SK-N-SH (cell line): ENCODE data around the gene GPD1L. TPM values are rescaled to one million over a fixed set of nuclear protein-coding genes. Genes with fewer than 3 reads are reported as not detected.

ENCODE experiments used
- CTCF ChIA-PET: fragments of 300-600, 350-600 bp; formaldehyde crosslinking; extraction: SDS; loops from one replicate; lab custom pipeline; 2021; lab: Yijun Ruan, JAX
- POLR2A ChIA-PET: fragments of 350-600 bp; sonication (Branson Sonifier 250); formaldehyde crosslinking; extraction: SDS; loops from one replicate; lab custom pipeline; 2020; ENCODE audit warnings: antibody characterized with exemption, inconsistent platforms; lab: Yijun Ruan, JAX
- DNase-seq: peaks from one replicate; pipeline ENCODE4 v3.0.0; 2012
- H2AFZ ChIP-seq: fragments of 200-600 bp; sonication (generic); 2 replicates; pipeline ENCODE4 v1.8.1; 2016; ENCODE audit warnings: antibody characterized with exemption, mild to moderate bottlenecking, low read depth
- H3F3A ChIP-seq: fragments of 200-600 bp; sonication (generic); replicated peaks from 2 replicates; pipeline ENCODE3; 2016; ENCODE audit warnings: antibody characterized with exemption, mild to moderate bottlenecking; ENCODE audit not compliant: insufficient read depth
- H3K27ac ChIP-seq, 2 experiments: fragments of 200-500 bp in 1 of 2; fragments of 200-600 bp in 1 of 2; sonication (Bioruptor generic) in 1 of 2; sonication (generic), shearing (Covaris generic) in 1 of 2; 2 replicates each; pipeline versions ENCODE4 v1.5.1 to v1.6.1; 2014 to 2016; ENCODE audit warnings: low read depth in 2 of 2, inconsistent platforms in 1 of 2, low read length in 1 of 2, mild to moderate bottlenecking in 1 of 2, mixed read lengths in 1 of 2
- H3K27me3 ChIP-seq: fragments of 200-600 bp; sonication (generic), shearing (Covaris generic); 2 replicates; pipeline ENCODE4 v1.6.1; 2016; ENCODE audit warnings: mixed run types; ENCODE audit not compliant: insufficient read depth
- H3K36me3 ChIP-seq, 2 experiments: fragments of 200-500 bp in 1 of 2; fragments of 200-600 bp in 1 of 2; sonication (Bioruptor generic) in 1 of 2; sonication (generic) in 1 of 2; replicated peaks in 1 of 2; 2 replicates each; pipeline versions ENCODE3 to v1.5.1; 2014 to 2016; ENCODE audit warnings: low read length in 1 of 2, mild to moderate bottlenecking in 1 of 2; ENCODE audit not compliant: insufficient read depth in 2 of 2, control insufficient read depth in 1 of 2
- H3K4me1 ChIP-seq, 2 experiments: fragments of 200-500 bp in 1 of 2; fragments of 200-600 bp in 1 of 2; sonication (Bioruptor generic) in 1 of 2; sonication (generic), shearing (Covaris generic) in 1 of 2; 2 replicates each; pipeline versions ENCODE4 v1.5.1 to v1.6.1; 2014 to 2016; ENCODE audit warnings: low read depth in 1 of 2, low read length in 1 of 2, mixed run types in 1 of 2; ENCODE audit not compliant: insufficient read depth in 2 of 2, control insufficient read depth in 1 of 2
- H3K4me2 ChIP-seq: fragments of 200-600 bp; sonication (generic), shearing (Covaris generic); 2 replicates; pipeline ENCODE4 v1.6.1; 2017; ENCODE audit warnings: mixed run types
- H3K4me3 ChIP-seq, 2 experiments: fragments of 200-500 bp in 1 of 2; fragments of 200-600 bp in 1 of 2; sonication (Bioruptor generic) in 1 of 2; sonication (generic), shearing (Covaris generic) in 1 of 2; 2 replicates each; pipeline versions ENCODE4 v1.5.1 to v1.8.1; 2014 to 2016; ENCODE audit warnings: low read depth in 2 of 2, inconsistent platforms in 1 of 2, low read length in 1 of 2, mild to moderate bottlenecking in 1 of 2, mixed read lengths in 1 of 2, moderate library complexity in 1 of 2
- H3K79me2 ChIP-seq: fragments of 200-600 bp; sonication (generic); 2 replicates; pipeline ENCODE4 v1.8.1; 2017; ENCODE audit warnings: mild to moderate bottlenecking; ENCODE audit not compliant: insufficient read depth
- H3K9ac ChIP-seq: fragments of 200-600 bp; sonication (generic); 2 replicates; pipeline ENCODE4 v1.6.1; 2017; ENCODE audit warnings: mixed run types
- H3K9me2 ChIP-seq: fragments of 200-600 bp; sonication (generic); 2 replicates; pipeline ENCODE4 v1.6.1; 2017; ENCODE audit warnings: mixed run types
- H3K9me3 ChIP-seq: fragments of 200-600 bp; sonication (generic); 2 replicates; pipeline ENCODE4 v1.6.1; 2017; ENCODE audit warnings: mixed run types, mild to moderate bottlenecking, moderate library complexity
- H4K20me1 ChIP-seq: fragments of 200-600 bp; sonication (generic); 2 replicates; pipeline ENCODE4 v1.6.1; 2017; ENCODE audit warnings: mild to moderate bottlenecking, mixed run types; ENCODE audit not compliant: insufficient read depth
- ELF1 ChIP-seq: IDR thresholded peaks from 2 replicates; pipeline ENCODE4 v1.4.0; 2012
- EZH2phosphoT487 ChIP-seq: fragments of 200-600 bp; sonication (generic); IDR thresholded peaks from 2 replicates; pipeline ENCODE4 v1.6.1; 2017; ENCODE audit warnings: low read depth, mixed run types, mild to moderate bottlenecking, antibody characterized with exemption, moderate library complexity, borderline replicate concordance
- MEF2A ChIP-seq: IDR thresholded peaks from 2 replicates; pipeline ENCODE4 v1.4.0; 2012; ENCODE audit warnings: low read depth, borderline replicate concordance
- MXI1 ChIP-seq: IDR thresholded peaks from 2 replicates; pipeline ENCODE4 v1.6.1; 2012; ENCODE audit warnings: mild to moderate bottlenecking, low read depth, low read length, improper control_type of control experiment
- NRF1 ChIP-seq: IDR thresholded peaks from 2 replicates; pipeline ENCODE4 v1.6.1; 2012; ENCODE audit warnings: low read depth, mild to moderate bottlenecking, low read length
- RAD21 ChIP-seq: IDR thresholded peaks from 2 replicates; pipeline ENCODE4 v1.6.1; 2012; ENCODE audit warnings: mild to moderate bottlenecking, low read length
- RCOR1 ChIP-seq: fragments of 150-350 bp; IDR thresholded peaks from 2 replicates; pipeline ENCODE4 v1.6.1; 2017; ENCODE audit warnings: antibody characterized with exemption, low read length
- RFX5 ChIP-seq: IDR thresholded peaks from 2 replicates; pipeline ENCODE4 v1.6.1; 2012; ENCODE audit warnings: mild to moderate bottlenecking, improper control_type of control experiment, low read length
- SIN3A ChIP-seq: IDR thresholded peaks from 2 replicates; pipeline ENCODE4 v1.6.1; 2012; ENCODE audit warnings: low read depth, mild to moderate bottlenecking, low read length, moderate library complexity, borderline replicate concordance
- SMC3 ChIP-seq: IDR thresholded peaks from 2 replicates; pipeline ENCODE4 v1.6.1; 2012; ENCODE audit warnings: low read depth, low read length, improper control_type of control experiment
- TCF12 ChIP-seq: IDR thresholded peaks from 2 replicates; pipeline ENCODE4 v1.4.0; 2012
- TEAD4 ChIP-seq: IDR thresholded peaks from 2 replicates; pipeline ENCODE4 v1.4.0; 2012; ENCODE audit warnings: mild to moderate bottlenecking, borderline replicate concordance; ENCODE audit not compliant: insufficient read depth
- YY1 ChIP-seq: IDR thresholded peaks from 2 replicates; pipeline ENCODE4 v1.4.0; 2012; ENCODE audit warnings: low read depth, mild to moderate bottlenecking
- WGBS: methylation state at CpG from one replicate; pipeline ENCODE4 v1.1.6; 2017; ENCODE audit warnings: low lambda C conversion rate; 5-methylcytosine and 5-hydroxymethylcytosine counted together
- polyA plus RNA-seq, 3 experiments: library from polyadenylated mRNA; depleted of rRNA; stranded (reverse); fragments of >200 nt; gene quantifications; 2 replicates each; pipeline ENCODE4 v1.2.3, GENCODE V29; 2012
- TF ChIP-seq, protein P1 (sequence below): fragments of 150-350 bp; IDR thresholded peaks from 2 replicates; pipeline ENCODE4 v1.6.1; 2017; ENCODE audit warnings: antibody characterized with exemption, low read length, low read depth, borderline replicate concordance
- TF ChIP-seq, protein P2 (sequence below): IDR thresholded peaks from 2 replicates; pipeline ENCODE4 v1.4.0; 2012; ENCODE audit warnings: low read depth
- TF ChIP-seq, protein P3 (sequence below): IDR thresholded peaks from 2 replicates; pipeline ENCODE4 v1.4.0; 2012; ENCODE audit warnings: low read depth, borderline replicate concordance
- TF ChIP-seq, protein P4 (sequence below): fragments of 150-350 bp; IDR thresholded peaks from 2 replicates; pipeline ENCODE4 v1.6.1; 2016; ENCODE audit warnings: mild to moderate bottlenecking, low read depth, low read length
- TF ChIP-seq, protein P5 (sequence below): IDR thresholded peaks from 2 replicates; pipeline ENCODE4 v1.6.1; 2012; ENCODE audit warnings: mild to moderate bottlenecking, low read depth, low read length, moderate library complexity

The GPD1L gene
- polyA plus RNA-seq, 1 of the 3 experiments (the other 2 are of a cell fraction): 6.1 TPM

DNA sequence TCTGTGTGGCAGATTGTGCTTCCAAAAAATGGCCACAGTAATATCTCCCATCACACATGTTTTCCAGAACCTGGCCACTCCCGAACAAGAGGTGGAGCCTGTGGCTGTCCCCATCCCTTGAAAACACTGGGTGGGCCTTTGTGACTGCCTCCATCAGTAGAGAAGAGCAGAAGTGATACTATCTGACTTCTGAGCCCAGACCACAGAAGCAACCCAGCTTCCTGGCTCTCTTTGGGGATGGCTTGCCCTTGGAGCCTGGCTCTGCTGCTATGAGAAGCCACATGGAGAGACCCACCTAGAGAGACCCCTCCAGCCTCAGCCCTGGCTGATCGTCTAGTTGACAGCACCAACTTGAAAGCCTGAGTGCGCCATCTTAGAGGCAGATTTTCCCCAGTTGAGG lies 92.3 kb downstream of the GPD1L start:
- WGBS: 13% methylated on average over 1 of the region's 3 CpGs
- H3K9me2 ChIP-seq: no peaks in the 10 kb centered on the region
- no peaks in the 10 kb centered on the region for H4K20me1 ChIP-seq
- no peak overlapping the region for H2AFZ ChIP-seq
- H3K27me3 ChIP-seq: peaks cover 9% of the 10 kb centered on the region; the same call in 1 of the 2 replicates
- no peaks in the 10 kb centered on the region for H3F3A ChIP-seq
- ChIA-PET POLR2A (no interaction called here), CTCF (interaction anchor here (1.0 kb wide), 1 partner anchor 54 kb away, joined by 3 read pairs; no protein-coding TSS in a partner anchor)
- H3K36me3 ChIP-seq: no peaks in the 10 kb centered on the region
- no peak overlapping the region for H3K9ac ChIP-seq
- no peak overlapping the region for H3K4me3 ChIP-seq
- H3K9me3 ChIP-seq: no peaks in the 10 kb centered on the region
- H3K27ac ChIP-seq: no peak overlapping the region
- peaks cover under 1 to 5% of the 10 kb centered on the region in 2 experiments; a peak in 2 of 4 replicates for H3K4me1 ChIP-seq
- H3K79me2 ChIP-seq: no peaks in the 10 kb centered on the region
- H3K4me2 ChIP-seq: no peak overlapping the region
- DNase-seq: no peak
- TF ChIP-seq, protein P1, sequence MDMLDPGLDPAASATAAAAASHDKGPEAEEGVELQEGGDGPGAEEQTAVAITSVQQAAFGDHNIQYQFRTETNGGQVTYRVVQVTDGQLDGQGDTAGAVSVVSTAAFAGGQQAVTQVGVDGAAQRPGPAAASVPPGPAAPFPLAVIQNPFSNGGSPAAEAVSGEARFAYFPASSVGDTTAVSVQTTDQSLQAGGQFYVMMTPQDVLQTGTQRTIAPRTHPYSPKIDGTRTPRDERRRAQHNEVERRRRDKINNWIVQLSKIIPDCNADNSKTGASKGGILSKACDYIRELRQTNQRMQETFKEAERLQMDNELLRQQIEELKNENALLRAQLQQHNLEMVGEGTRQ: no peak
- no peak for TF ChIP-seq MEF2A
- no peak for TF ChIP-seq TEAD4
- TF ChIP-seq, protein P2, sequence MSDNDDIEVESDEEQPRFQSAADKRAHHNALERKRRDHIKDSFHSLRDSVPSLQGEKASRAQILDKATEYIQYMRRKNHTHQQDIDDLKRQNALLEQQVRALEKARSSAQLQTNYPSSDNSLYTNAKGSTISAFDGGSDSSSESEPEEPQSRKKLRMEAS: no peak
- TF ChIP-seq NRF1: no peak
- no peak for TF ChIP-seq RAD21
- TF ChIP-seq, protein P3, sequence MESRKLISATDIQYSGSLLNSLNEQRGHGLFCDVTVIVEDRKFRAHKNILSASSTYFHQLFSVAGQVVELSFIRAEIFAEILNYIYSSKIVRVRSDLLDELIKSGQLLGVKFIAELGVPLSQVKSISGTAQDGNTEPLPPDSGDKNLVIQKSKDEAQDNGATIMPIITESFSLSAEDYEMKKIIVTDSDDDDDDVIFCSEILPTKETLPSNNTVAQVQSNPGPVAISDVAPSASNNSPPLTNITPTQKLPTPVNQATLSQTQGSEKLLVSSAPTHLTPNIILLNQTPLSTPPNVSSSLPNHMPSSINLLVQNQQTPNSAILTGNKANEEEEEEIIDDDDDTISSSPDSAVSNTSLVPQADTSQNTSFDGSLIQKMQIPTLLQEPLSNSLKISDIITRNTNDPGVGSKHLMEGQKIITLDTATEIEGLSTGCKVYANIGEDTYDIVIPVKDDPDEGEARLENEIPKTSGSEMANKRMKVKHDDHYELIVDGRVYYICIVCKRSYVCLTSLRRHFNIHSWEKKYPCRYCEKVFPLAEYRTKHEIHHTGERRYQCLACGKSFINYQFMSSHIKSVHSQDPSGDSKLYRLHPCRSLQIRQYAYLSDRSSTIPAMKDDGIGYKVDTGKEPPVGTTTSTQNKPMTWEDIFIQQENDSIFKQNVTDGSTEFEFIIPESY: no peak
- TF ChIP-seq RFX5: no peak
- TF ChIP-seq TCF12: no peak
- no peak for TF ChIP-seq SMC3
- TF ChIP-seq, all 33 proteins: peak for 0

DNA sequence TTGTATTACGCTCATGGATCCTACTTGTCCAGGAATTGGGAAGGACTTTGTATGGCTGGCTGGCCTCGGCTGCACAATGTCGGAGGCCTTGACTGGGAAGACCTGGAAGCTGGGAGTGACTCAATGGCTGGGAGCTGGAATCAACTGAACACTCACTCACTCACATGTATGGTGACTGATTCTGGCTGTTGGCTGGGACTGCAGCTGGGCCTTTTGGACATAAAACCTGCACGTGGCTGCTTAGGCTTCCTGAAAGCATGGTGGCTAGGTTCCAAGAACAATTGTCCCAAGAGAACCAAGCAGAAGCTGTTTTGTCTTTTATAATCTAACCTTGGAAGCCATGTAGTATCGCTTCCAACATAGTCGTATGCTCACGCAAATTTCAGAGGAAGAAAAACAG lies 94.1 kb downstream of the GPD1L start:
- ChIA-PET POLR2A (no interaction called here), CTCF (interaction anchor here (1.0 to 1.3 kb wide), 3 partner anchors 23 to 96 kb away, joined by 3 to 5 read pairs (median 3); no protein-coding TSS in a partner anchor)
- Histone ChIP-seq H3K27ac (no peak overlapping the region), H2AFZ (no peak overlapping the region), H3K4me2 (no peak overlapping the region), H3K4me1 (peaks cover 0 to 8% of the 10 kb centered on the region in 2 experiments; a peak in 1 of 4 replicates), H3K4me3 (no peak overlapping the region), H3K9ac (no peak overlapping the region), H4K20me1 (no peaks in the 10 kb centered on the region), H3K36me3 (no peaks in the 10 kb centered on the region), H3K27me3 (peaks cover 9% of the 10 kb centered on the region; the same call in 1 of the 2 replicates), H3F3A (peaks cover 3% of the 10 kb centered on the region), H3K9me3 (no peaks in the 10 kb centered on the region), H3K79me2 (no peaks in the 10 kb centered on the region), H3K9me2 (no peaks in the 10 kb centered on the region)
- DNase-seq: no peak
- 74% methylated on average over 6 of the region's 7 CpGs for WGBS
- TF ChIP-seq EZH2phosphoT487: no peak
- no peak for TF ChIP-seq RFX5
- no peak for TF ChIP-seq SIN3A
- TF ChIP-seq YY1: no peak
- TF ChIP-seq RCOR1: no peak
- TF ChIP-seq, protein P4, sequence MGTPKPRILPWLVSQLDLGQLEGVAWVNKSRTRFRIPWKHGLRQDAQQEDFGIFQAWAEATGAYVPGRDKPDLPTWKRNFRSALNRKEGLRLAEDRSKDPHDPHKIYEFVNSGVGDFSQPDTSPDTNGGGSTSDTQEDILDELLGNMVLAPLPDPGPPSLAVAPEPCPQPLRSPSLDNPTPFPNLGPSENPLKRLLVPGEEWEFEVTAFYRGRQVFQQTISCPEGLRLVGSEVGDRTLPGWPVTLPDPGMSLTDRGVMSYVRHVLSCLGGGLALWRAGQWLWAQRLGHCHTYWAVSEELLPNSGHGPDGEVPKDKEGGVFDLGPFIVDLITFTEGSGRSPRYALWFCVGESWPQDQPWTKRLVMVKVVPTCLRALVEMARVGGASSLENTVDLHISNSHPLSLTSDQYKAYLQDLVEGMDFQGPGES: no peak
- TF ChIP-seq, protein P5, sequence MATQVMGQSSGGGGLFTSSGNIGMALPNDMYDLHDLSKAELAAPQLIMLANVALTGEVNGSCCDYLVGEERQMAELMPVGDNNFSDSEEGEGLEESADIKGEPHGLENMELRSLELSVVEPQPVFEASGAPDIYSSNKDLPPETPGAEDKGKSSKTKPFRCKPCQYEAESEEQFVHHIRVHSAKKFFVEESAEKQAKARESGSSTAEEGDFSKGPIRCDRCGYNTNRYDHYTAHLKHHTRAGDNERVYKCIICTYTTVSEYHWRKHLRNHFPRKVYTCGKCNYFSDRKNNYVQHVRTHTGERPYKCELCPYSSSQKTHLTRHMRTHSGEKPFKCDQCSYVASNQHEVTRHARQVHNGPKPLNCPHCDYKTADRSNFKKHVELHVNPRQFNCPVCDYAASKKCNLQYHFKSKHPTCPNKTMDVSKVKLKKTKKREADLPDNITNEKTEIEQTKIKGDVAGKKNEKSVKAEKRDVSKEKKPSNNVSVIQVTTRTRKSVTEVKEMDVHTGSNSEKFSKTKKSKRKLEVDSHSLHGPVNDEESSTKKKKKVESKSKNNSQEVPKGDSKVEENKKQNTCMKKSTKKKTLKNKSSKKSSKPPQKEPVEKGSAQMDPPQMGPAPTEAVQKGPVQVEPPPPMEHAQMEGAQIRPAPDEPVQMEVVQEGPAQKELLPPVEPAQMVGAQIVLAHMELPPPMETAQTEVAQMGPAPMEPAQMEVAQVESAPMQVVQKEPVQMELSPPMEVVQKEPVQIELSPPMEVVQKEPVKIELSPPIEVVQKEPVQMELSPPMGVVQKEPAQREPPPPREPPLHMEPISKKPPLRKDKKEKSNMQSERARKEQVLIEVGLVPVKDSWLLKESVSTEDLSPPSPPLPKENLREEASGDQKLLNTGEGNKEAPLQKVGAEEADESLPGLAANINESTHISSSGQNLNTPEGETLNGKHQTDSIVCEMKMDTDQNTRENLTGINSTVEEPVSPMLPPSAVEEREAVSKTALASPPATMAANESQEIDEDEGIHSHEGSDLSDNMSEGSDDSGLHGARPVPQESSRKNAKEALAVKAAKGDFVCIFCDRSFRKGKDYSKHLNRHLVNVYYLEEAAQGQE: no peak
- TF ChIP-seq MXI1: no peak
- no peak for TF ChIP-seq ELF1
- TF ChIP-seq, protein P3: no peak
